KG1 (cell line): Measurements from ENCODE around the gene SFXN5.

Experiments used
- DNase-seq: peaks from one replicate; lab custom pipeline; 2025; lab: John Stamatoyannopoulos, UW

SFXN5 gene

DNA sequence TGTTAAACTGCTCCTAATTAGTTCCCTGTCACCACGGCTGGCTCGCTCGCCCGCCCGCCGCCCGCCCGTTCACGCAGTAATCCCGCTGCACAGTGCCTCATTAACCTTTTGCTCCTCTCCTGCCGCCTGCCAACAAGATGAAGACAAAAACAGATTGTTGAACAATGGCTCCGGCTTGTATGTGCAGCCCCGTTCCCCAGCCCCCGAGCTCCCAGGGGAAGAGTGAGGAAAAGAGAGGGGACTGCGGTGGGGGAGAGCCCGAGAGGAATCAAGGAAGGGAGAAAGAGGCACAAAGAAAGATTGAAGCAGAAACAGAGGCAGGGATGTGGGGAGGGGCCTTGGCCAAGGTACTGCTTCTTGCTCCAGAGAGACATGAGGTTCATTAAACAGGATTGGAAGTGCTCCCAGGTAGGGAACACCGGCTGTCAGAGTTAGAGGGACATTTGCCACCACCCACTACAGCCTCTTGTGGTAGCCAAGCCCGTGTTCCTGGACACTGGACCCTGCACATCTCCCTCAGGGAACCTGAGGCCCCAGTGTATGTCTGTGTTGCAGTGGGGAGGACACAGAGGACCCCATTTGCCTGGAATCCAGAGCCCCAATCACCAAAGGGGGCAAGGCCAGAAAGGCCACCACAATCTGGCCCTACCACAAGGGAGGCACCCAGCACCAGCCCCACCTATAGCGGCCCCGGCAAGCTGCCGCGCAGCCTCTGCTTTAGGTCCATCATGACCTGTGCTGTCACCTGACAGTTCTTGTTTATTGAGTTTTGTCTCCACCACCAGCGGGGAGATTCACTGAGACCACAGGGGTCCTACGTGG, 116.1 kb downstream of the SFXN5 start:
- DNase-seq, result no peak

DNA sequence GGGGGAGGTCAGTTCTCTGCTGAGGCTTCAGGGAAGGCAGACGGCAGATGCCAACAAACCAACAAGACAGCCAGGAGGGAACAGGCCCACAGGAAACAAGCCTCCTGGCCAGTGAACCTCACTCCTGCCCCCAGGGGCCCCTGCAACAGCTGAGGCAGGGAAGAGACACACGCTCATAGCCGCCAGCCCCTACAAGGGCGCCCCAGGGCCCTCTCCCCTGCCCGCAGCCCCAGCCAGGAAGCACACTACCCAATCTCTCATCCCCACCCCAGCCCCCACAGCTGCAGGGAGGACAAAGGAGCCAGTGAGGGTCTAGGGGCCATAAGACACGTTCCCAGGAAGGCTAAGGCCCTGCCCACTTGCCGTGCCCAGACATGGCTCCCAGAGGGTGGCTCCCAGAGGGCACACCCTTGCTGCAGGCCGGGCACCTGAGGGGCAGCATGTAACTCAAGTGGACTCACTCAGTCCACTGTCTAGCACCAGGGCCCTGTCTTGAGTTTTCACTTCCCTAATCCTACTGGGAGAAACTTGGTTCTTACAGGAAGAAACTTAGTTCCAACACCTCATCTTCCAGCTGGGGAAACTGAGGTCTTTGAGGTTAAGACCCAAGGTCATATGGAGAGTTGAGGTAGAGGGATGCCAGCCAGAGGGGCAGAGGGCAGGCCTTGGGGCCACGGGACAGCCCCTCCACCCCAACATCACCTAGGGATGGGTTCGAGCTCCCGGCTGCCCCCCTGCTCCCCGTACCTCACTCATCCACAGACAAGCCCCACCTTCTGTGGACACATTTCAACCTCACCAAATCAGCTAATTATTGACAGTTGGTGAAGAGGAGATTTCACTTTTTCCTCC, 116.9 kb downstream of the SFXN5 start:
- DNase-seq, result no peak

DNA sequence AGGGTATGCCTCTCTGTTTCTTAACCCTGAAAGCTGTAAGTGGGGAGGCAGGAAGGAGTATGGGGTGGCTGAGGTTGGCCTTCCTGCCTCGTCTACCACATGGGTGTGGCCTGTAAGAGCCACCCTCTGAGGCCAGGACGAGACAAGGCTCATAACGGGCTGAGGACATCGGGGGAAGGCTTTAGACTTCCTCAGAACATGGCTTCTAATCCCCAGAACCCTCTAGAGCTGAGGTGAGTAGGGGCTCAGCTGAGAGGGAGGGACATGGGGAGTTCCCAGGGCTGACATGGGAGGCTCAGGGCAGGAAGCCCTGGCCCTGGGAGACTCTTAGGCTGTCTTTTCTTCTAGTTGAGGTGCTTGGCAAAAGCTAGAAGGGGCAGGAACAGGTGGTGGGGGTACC, 117.5 kb downstream of the SFXN5 start:
- DNase-seq, result no peak

DNA sequence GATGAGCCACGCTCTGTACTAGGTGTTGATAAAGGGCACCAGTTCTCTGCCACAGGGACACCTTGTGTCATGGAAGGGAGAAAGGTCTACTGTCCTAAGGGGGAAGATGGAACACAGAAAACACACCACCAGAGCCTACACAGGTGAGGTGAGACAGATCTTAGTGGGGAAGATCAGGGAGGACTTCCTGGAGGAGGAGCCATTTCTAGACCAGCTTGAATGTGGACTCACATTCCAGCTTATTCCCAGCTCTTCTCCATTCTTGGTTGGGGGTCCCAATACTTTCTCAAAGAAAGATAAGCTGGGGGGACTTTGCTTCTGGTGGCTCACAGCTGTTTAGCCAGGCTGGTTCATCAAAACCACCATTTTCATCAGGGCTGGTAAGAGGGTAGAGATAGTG, 118.0 kb downstream of the SFXN5 start:
- no peak for DNase-seq

DNA sequence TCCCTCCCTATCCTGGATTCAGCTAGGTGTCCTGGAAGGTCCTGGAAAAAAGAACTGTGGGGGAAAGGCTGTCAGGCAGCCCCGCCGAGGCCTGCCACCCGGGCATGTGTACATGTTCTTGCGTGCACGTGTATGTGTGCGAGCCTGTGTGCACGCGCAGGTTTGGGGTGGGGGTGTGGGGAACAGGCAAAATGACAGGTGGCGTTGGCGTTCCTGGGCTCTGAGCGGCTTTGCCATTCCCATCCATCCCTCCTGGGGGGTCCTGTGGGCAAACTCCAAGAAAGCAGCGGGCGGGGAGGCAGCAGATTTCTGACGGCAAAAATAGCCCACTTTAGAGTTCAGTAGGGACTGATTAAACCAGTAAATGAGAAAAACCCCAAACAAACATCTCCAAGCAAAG, 118.6 kb downstream of the SFXN5 start:
- DNase-seq, result no peak

DNA sequence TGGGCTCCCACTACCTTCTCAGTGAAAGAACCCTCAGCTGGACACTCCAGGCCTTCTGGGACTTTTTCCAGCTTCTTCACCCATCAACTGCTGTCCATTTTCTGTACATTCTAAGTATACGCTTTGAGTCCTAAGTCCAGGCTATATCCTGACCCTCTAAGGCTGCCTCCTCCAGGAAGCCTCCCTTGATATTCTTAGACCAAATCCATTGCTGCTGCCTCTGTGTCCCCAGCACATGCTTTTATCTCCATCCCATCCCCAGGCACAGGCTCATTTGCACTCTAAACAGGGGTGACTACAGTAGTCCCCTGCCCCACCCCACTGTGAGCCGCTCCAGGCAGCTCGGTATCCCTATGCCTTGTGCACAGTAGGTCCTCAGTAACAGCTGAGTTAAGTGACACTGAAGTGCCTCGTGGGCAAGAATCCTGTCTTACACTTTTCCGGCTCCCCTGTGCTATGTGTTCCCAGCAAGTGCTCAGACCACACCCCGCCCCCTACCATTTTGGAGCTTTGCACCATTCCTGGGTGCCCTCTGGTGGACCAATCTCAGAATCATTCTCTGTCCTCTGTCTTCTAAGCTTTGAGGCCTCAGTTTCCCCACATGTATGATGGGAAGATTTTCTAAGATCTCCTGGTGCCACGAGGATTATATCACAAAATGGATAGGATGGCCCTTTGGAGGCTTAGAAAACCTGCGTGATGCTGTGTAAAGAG, 119.2 kb downstream of the SFXN5 start:
- no peak for DNase-seq

DNA sequence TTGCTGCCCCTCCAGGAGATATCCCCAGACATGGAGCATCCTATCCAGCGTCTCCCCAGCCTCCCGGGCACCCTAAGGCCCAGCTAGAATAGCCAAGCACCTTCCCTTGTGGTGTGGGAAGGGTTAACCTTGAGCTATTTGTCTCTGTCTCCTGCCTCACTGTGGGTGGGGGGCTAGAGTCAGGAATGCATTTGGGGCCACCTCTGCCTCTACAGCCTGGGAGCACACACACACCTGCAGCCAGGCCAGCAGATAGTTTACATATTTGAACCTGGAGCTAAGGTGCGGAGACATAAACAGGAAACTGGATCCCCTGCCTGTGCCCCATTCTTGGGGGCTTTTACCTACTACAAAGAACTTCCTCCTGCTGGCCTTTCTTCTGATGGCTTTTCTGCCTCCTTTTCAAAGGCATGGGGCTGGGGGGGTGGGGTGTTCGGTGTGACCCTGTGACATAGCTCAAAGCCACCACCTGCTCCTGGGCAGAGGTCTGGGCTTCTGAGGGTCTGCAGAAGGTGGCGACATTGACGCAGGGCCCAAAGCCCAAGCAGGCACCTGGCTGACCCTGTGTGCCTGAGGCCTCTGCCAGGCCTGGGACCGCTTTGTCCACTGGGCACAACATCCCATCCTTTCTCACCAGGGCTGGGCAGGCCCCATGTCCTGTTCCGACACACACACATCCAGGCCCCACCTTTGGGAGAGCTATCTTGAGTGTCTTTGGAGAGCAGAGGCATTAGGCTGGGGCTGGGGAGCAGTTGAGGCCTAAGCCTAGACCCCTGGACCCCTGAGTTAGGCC, 120.0 kb downstream of the SFXN5 start:
- DNase-seq, result no peak

DNA sequence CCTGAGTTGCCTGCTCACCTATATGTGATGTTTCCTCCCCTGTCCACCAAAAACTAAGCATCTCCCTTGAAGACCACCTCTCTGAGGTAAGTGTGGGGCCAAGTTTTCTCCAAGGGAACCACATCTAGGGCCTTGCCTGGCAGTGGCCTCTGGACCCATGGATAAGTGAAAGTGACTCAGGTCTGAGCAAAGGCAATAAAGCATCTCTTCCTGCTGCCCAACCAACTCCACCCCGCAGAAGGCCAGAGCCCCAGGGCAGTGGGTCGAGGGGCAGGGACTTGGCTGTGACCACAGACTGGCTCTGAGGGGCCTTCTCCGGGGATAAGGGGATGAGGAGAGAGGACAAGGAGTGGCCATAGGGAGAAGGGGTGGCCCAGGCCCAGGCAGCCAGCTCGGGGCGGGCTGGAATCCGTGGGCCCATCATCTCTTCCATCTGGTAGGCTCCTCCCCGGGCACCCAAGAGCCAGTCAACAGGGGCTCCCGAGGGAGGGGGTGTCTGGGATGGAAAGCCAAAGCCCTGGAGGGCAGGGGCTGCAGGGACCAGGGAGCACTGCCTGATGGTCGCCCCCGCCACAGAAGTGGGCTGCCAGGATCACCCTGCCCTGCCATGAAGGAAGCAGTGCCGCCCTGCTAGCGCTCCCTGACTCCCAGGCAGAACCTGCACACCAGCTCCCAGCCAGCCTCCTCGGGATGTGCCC, 120.8 kb downstream of the SFXN5 start:
- no peak for DNase-seq

DNA sequence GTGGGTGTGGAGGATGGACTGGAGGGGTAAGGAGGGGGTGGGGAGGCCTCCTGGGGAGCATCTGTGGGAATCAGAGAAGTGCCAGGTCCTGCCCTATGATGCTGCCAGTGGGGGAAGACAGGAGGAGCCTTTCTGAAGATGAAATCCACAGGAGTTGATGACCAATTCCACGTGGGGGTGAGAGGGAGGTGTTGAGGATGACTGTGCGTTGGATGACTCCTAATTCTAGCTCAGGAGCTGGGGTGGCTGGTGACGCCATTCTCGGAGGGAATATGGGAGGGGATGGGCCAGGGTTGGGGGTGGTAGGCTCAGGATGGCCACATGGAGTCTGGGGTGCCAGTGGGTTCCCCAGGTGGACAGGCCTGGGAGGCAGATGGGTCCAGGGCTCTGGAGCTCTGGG, 121.9 kb downstream of the SFXN5 start:
- no peak for DNase-seq

DNA sequence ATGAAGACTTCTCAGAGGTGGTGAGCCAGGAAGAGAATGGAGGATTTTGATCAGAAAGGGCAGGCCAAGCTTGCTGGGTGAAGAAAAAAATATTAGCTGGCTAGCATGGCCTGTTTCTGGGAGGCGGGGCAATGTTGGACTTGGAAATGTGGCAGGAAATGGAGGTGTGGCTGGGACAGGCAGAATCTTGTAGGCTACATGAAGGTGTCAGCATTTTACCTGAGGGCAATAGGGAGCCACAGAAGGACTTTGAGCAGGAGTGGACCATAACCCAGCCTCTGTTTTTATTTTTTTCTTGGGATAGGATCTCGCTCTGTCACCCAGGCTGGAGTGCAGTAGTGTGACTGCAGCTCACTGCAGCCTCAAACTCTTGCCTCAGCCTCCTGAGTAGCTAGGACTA, 122.5 kb downstream of the SFXN5 start:
- DNase-seq, result no peak

DNA sequence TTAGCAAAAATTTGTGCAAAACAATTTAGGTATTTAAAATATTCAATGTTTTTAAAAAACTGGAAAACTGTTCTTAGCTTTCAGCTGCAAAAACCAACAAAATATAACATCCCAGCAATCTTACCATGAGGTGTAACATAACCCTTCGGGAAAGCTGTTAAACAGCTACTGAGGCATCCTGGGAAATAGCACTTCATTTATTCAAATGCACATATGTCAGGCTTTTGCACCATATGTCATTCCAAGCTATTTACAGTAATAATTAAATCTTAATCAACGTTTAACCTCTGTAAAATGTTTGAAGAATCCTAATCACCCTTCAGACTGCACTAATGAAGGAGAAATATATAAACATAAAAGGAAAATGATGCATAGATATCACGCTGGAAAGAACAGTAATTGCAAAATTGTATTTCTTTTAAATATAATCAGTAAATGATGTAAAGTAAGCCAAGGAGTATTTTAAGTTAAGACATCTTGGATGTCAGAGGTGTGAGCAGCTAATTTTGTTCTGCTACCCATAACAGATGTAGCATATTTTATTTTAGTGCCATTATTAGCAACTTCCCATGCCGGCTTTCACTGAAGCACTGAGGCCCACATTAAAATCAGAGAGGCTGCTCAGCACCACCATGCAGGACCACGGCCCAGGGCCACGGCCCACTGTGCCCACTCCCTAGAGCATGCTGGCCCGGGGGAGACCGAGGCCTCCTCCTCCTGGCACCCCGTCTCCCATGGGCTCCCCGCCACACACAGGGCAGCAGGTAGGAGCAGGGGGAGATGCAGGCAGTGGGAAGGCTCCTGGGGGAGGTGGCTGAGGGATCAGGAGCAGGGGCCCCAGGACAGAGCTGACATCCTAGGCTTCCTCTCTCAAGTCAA, 123.3 kb downstream of the SFXN5 start:
- DNase-seq, result no peak

DNA sequence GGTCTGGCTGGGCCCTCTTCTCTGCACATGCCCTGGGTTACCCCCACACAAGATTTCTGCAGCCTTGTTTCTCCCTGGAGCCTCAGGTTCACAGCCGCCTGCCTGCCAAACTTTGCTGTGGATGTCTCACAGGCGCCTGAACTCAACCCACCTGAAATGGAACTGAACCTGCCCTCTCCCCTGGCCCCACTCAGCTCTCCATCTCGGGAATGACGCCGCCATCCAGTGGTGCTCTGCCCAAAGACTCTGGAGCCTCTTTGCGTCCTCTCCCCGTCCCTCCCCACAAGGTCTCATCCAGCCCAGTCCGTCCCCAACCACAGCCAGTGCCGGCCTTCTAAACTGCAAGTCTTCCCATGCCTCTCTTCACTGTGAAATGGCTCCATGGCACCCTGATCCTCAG, 125.0 kb downstream of the SFXN5 start:
- DNase-seq, result no peak

DNA sequence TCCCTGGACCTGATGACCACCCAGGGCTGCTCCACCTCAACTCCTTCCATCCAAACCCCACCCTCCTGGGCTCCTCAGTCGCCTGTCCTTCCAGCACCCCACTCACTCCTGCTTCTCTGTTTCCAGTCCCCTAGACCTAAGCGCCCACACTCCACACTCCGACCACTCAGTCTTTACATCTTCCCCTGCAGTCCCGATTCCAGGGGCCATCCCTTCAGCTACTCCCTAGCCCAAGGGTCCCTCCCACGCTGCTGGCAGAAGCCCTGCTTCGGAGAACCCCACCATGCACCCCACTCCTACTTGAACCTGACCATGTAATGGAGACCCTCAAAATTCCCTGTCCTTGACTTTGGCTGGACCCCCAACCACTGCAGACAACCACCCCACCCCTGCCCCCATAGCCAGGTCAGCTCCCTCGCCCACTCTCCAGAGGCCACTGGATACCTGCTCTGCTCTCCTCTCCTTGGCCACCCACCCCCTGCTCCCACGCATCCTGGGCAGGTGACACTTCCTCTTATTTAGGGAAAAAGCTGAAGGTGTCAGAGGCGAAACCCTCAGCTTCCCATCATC, 126.0 kb downstream of the SFXN5 start:
- DNase-seq, result no peak

DNA sequence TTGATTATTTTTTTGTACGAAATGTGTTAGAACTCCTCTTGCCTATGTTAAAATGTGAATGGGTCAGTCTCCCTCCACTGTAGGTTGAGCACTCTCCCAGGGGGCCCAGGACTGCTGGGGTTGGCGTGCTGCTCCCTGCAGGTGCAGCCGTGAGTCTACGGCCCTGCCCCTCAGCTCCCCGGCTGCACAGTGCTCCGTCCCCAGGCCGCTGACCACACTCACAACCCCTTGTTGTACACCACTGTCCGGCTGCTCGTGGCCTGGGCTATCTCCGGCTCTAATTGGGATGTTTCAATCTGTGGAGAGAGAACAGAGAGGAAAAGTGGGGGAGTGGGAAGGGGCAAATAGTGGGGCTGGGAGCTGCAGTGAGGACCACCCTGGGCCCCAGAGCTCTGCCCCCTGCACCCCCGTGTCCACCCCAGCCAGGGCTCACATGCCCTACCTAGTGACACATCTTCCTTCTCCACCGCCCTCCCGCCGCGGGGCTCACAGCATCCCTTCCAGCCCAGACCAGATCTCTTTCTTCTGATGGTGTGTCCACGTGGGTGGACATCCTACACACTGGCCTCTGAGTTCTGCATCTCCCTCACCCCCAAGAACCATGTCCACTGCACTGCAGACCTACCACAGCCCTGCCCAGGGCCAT, 126.6 kb downstream of the SFXN5 start:
- DNase-seq, result no peak

DNA sequence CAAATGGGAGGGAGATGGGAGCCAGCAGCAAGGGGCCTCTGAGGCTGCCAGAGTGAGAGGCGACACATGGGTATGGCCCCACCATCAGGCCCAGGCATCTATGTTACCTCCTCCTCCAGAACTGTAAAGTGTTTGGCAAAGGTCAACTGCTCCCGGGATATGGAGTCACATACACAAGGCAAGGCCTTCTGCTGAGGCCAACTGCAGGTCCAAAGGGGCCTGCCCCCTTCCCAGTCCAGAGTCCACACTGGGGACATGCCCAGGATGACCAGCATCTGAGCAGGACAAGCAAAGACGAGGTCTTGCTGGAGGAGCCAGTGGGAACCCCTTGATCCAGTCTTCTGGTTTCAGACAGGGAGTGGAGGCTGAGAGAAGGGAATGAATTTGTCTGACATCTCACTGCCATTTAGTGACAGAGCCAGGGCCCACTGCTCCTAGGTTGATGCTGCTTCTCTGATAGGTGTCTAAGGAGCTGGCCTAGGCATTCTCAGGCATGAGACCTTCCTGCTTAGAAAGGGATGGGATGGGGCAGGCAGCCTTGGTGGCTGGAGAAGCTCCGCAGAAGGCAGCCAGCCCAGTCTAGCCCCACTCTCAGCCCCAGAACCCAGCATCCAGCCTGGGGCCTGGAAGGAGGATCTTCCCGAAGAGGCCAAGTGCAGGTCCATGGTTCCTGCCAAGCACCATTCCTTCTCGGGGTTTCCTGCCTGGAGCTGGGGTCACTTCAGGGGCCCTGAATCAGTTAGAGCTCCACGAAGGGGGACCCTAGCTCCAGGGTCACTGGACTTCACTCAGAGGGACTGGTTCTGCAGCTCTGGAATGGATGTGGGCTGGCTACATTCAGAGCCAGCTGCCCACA, 127.7 kb downstream of the SFXN5 start:
- no peak for DNase-seq

DNA sequence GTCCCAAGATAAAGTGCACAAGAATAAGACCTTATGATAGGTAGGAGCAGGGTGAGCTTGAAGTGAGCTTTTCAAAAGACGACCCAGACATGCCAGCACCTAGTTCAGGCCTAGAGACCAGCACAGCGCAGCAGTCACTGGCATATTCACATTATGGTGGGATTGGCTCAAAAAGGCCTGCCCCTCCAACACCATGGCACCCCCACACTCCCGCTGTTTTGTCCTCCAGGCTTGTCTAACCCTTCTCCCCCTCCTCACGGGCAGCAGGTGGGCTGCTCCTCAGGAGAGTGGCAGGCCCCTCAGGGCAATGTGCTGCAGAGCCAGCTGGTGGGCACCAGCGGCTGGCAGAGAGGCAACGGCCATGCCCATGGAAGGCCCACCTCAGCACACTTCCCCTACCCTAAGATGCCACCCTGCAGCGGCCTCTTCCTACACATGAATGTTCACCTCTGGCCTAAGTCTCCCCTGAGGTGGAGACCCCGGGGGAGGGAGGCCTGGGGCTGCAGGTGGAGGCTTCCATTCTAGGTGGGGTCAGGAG, 128.6 kb downstream of the SFXN5 start:
- no peak for DNase-seq

DNA sequence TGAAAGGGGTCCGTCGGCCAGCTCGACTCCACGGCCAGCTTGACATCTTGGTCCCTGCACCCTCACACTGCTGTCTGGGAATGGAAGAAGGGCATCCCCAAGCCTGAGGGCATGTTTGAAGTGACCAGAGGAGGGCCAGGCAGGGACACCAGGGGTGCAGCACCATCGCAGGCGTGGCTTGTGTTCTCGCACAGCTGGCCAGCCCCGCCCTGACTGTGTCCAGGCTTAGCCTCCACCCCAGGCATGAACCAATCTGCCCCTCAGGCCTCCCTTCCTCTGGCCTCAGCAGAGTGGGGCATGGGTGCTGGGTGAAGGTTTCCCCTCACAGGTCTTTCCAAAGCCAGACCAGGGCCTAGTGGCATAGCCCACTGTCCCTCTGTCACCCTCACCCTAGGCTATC, 129.2 kb downstream of the SFXN5 start:
- DNase-seq, result no peak

DNA sequence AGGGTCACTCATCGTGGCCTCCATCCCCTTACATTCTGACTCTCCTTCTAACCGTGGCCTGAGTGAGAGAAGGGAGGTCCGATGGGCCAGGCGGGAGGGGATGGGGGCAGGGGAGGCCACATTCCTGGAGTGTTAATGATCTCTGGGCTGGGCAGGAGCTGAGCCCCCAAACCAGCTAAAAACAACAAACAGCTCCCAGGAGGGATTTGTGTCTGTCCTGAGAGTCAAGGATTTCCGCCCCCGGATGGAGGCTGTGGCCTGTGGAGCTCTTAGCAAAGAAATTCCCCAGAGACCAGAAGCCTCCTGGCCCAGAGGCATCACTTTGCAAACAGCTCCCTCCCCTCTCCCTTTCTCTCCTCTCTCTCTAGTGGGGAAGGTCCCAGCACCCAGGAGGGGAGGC, 130.7 kb downstream of the SFXN5 start:
- DNase-seq, result no peak
